K562 (cell line): Measurements from ENCODE around the gene SLC44A1. TPM values are rescaled to one million over a fixed set of nuclear protein-coding genes. Genes with fewer than 3 reads are reported as not detected.

Experiments used
- ATAC-seq: fragments of 200-7000 bp; cut with Tn5 transposase; 3 replicates; pipeline ENCODE4 v1.9.1; 2020; ENCODE audit warnings: moderate library complexity
- BruUV-seq: library from RNA; stranded (reverse); fragments of 400-500 nt; replicated peaks from 2 replicates; lab custom pipeline; 2021; lab: Mats Ljungman, UMichigan
- CTCF ChIA-PET: fragments of 300-600 bp; formaldehyde crosslinking; extraction: SDS; loops from one replicate; lab custom pipeline; 2021; ENCODE audit warnings: low intra/inter-chr PET ratio; lab: Yijun Ruan, JAX
- POLR2A ChIA-PET: fragments of 300-600, 350-650 bp; sonication (Branson Sonifier 250); formaldehyde crosslinking; extraction: SDS; loops from one replicate; lab custom pipeline; 2021; ENCODE audit warnings: antibody characterized with exemption, inconsistent platforms; lab: Yijun Ruan, JAX
- DNase-seq, 4 experiments: peaks; one replicate each; pipeline versions ENCODE4 v3.0.0 to v3.0.0-alpha.2; 2011 to 2018; ENCODE audit warnings: low spot score in 3 of 4, mixed read lengths in 3 of 4; ENCODE audit errors: extremely low read depth in 1 of 4
- FAIRE-seq: peaks from 2 replicates; lab custom pipeline; 2011; peaks lifted over from hg19 to GRCh38; lab: Jason Lieb, UNC
- H2AFZ ChIP-seq: 2 replicates; pipeline ENCODE4 v1.6.0; 2011; ENCODE audit warnings: low read depth, low read length, control low read depth, inconsistent platforms
- H3K27ac ChIP-seq: fragments of 200-600 bp; 3 replicates; pipeline ENCODE4 v1.8.0; 2011; ENCODE audit warnings: low read depth, mild to moderate bottlenecking, control low read depth, inconsistent platforms, low read length, moderate library complexity, mixed read lengths; ENCODE audit errors: extremely low read depth
- H3K27me3 ChIP-seq, 2 experiments: fragments of 300-600 bp in 1 of 2; 2 replicates in 1 of 2; 3 replicates in 1 of 2; pipeline versions ENCODE4 v1.6.0 to v1.8.0; 2011; ENCODE audit warnings: inconsistent platforms in 2 of 2, low read length in 2 of 2, mild to moderate bottlenecking in 1 of 2, mixed read lengths in 1 of 2, moderate library complexity in 1 of 2; ENCODE audit not compliant: control insufficient read depth in 2 of 2, insufficient read depth in 2 of 2
- H3K36me3 ChIP-seq: fragments of 300-600 bp; 3 replicates; pipeline ENCODE4 v1.8.0; 2011; ENCODE audit warnings: mild to moderate bottlenecking, low read length, inconsistent platforms; ENCODE audit not compliant: control insufficient read depth, insufficient read depth
- H3K4me1 ChIP-seq, 2 experiments: fragments of 200-600 bp in 1 of 2; replicated peaks in 1 of 2; 2 replicates in 1 of 2; 3 replicates in 1 of 2; pipeline versions ENCODE4 v1.5.1 to v1.8.0; 2011; ENCODE audit warnings: inconsistent platforms in 2 of 2, low read length in 2 of 2, mild to moderate bottlenecking in 1 of 2, mixed read lengths in 1 of 2, moderate library complexity in 1 of 2; ENCODE audit not compliant: control insufficient read depth in 2 of 2, insufficient read depth in 2 of 2
- H3K4me2 ChIP-seq: 2 replicates; pipeline ENCODE4 v1.6.1; 2011; ENCODE audit warnings: low read length, control low read depth, inconsistent platforms, mixed read lengths; ENCODE audit not compliant: insufficient read depth
- H3K4me3 ChIP-seq: fragments of 200-600 bp; sonication (generic), shearing (Covaris generic); 2 replicates; pipeline ENCODE4 v1.5.1; 2016; ENCODE audit warnings: control low read depth, inconsistent platforms
- H3K79me2 ChIP-seq: fragments of 200-600 bp; 3 replicates; pipeline ENCODE4 v1.8.0; 2011; ENCODE audit warnings: low read length, inconsistent platforms; ENCODE audit not compliant: control insufficient read depth, insufficient read depth
- H3K9ac ChIP-seq, 2 experiments: 2 replicates each; pipeline versions ENCODE4 v1.6.0 to v1.6.1; 2011; ENCODE audit warnings: low read depth in 2 of 2, low read length in 2 of 2, control low read depth in 1 of 2, inconsistent platforms in 1 of 2, mild to moderate bottlenecking in 1 of 2, mixed read lengths in 1 of 2; ENCODE audit not compliant: insufficient read depth in 1 of 2
- H3K9me1 ChIP-seq: one replicate; pipeline ENCODE4 v1.6.0; 2011; ENCODE audit warnings: inconsistent platforms, mild to moderate bottlenecking, low read length, moderate library complexity; ENCODE audit not compliant: control insufficient read depth, insufficient read depth
- H3K9me3 ChIP-seq: replicated peaks from 2 replicates; pipeline ENCODE4 v1.5.1; 2011; ENCODE audit warnings: low read depth, low read length, inconsistent platforms; ENCODE audit not compliant: control insufficient read depth, insufficient read depth
- H4K20me1 ChIP-seq: replicated peaks from 2 replicates; pipeline ENCODE4 v1.6.1; 2011; ENCODE audit warnings: low read length, inconsistent platforms, mixed read lengths; ENCODE audit not compliant: control insufficient read depth, insufficient read depth
- DPF2 ChIP-seq: fragments of 450-650 bp; IDR thresholded peaks from 2 replicates; pipeline ENCODE4 v1.6.1; 2016
- FOXP4 ChIP-seq: sonication (generic); formaldehyde crosslinking; IDR thresholded peaks from 2 replicates; pipeline ENCODE4 v1.8.0; 2022; ENCODE audit warnings: mild to moderate bottlenecking, missing genetic modification reagents, borderline replicate concordance
- HINFP ChIP-seq: fragments of 450-650 bp; conservative IDR thresholded peaks from 2 replicates; pipeline ENCODE4 v1.6.1; 2016; ENCODE audit warnings: missing genetic modification characterization, low read depth, mild to moderate bottlenecking, control low read depth, missing compliant biosample characterization
- KLF6 ChIP-seq: fragments of 250-450 bp; sonication (Bioruptor Pico); IDR thresholded peaks from 2 replicates; pipeline ENCODE4 v1.4.0; 2020; ENCODE audit warnings: mild to moderate bottlenecking, moderate library complexity, borderline replicate concordance
- POLR2B ChIP-seq: fragments of 450-650 bp; IDR thresholded peaks from 2 replicates; pipeline ENCODE4 v1.6.1; 2018; ENCODE audit warnings: low read depth; ENCODE audit not compliant: partially characterized antibody
- PTBP1 ChIP-seq: fragments of 200-400 bp; formaldehyde crosslinking; IDR thresholded peaks from 2 replicates; pipeline ENCODE4 v1.6.1; 2017; ENCODE audit warnings: low read depth, low read length
- XRCC4 ChIP-seq: IDR thresholded peaks from one replicate; pipeline ENCODE4 v1.6.1; 2011; ENCODE audit not compliant: insufficient read depth, insufficient read length; ENCODE audit errors: extremely low read depth
- ZBTB2 ChIP-seq: fragments of 450-650 bp; IDR thresholded peaks from 2 replicates; pipeline ENCODE4 v1.6.1; 2016; ENCODE audit warnings: antibody characterized with exemption
- ZBTB33 ChIP-seq: sonication (generic); formaldehyde crosslinking; IDR thresholded peaks from 2 replicates; pipeline ENCODE4 v1.8.1; 2023; ENCODE audit warnings: mild to moderate bottlenecking, missing genetic modification reagents
- ZNF449 ChIP-seq: fragments of 250-450 bp; sonication (Bioruptor Pico); IDR thresholded peaks from 2 replicates; pipeline ENCODE4 v1.8.0; 2022; ENCODE audit warnings: moderate library complexity, mild to moderate bottlenecking, inconsistent platforms
- WGBS: fragments of 100-300 bp; shearing (Covaris generic); methylation state at CpG from one replicate; pipeline ENCODE4 v1.1.6; 2016; ENCODE audit warnings: low coverage, mixed read lengths; ENCODE audit not compliant: insufficient coverage; ENCODE audit errors: missing lambda C conversion rate; 5-methylcytosine and 5-hydroxymethylcytosine counted together
- in situ Hi-C: fragments of 300-500 bp; cut with MboI; formaldehyde crosslinking; loops from 4 replicates; pipeline ENCODE4 v1.15.0; 2018; ENCODE audit warnings: inconsistent platforms, mixed read lengths
- intact Hi-C: fragments of 100-400 bp; cut with micrococcal nuclease; formaldehyde crosslinking; loops from 2 replicates; pipeline ENCODE4 v1.14.2; 2022
- polyA plus RNA-seq, 8 experiments: library from polyadenylated mRNA; depleted of rRNA in 4 of 8; stranded (reverse) in 5 of 8; unstranded in 3 of 8; fragments of >200 nt; fragmentation: Nextera tagmentation in 2 of 8; fragmentation: Illumina TruSeq in 1 of 8; extraction: Ambion mirVana in 2 of 8; extraction: Trizol in 1 of 8; gene quantifications; 2 replicates each; pipeline versions ENCODE4 v1.2.1 to v1.2.3, GENCODE V29; 2011 to 2014; ENCODE audit warnings: inconsistent platforms in 1 of 8, missing spikeins in 1 of 8
- total RNA-seq, 7 experiments: library from RNA; depleted of rRNA in 6 of 7; stranded (reverse); fragments of >200 nt in 6 of 7; fragmentation: Illumina TruSeq in 2 of 7; extraction: Trizol in 2 of 7; gene quantifications; 2 replicates each; pipeline versions ENCODE4 v1.2.1 to v1.2.3, GENCODE V29; 2011 to 2021; ENCODE audit warnings: low replicate concordance in 1 of 7

Gene SLC44A1
- total and polyA plus RNA-seq, 9 of the 15 experiments (the other 6 are each of a cell fraction or from before 2014, with no cell fraction given), result 0.11 to 0.59 (median 0.30) TPM

GRCh38 chr9:105401651-105402050 lies 157.2 kb downstream of the SLC44A1 start (continued):
- no peak for TF ChIP-seq ZBTB2
- TF ChIP-seq, all 486 proteins: peak for 2

GRCh38 chr9:105403552-105404248 lies 159.2 kb downstream of the SLC44A1 start:
- under 1% methylated on average over 6 of the region's 6 CpGs for WGBS
- FAIRE-seq (no peak), ATAC-seq (no peak), DNase-seq (no peak)
- no peak overlapping the region for H3K4me2 ChIP-seq
- no peaks in the 10 kb centered on the region for H3K9me1 ChIP-seq
- H4K20me1 ChIP-seq, result no peaks in the 10 kb centered on the region
- no TSS peak for BruUV-seq
- no peaks in the 10 kb centered on the region for H3K79me2 ChIP-seq
- peaks cover 17 to 20% of the 10 kb centered on the region in 2 experiments for H3K27me3 ChIP-seq
- in situ Hi-C loops (loop anchor here (10.0 kb wide), 1 partner anchor 619 kb away; no protein-coding TSS in a partner anchor), intact Hi-C loops (no loop called here)
- ChIA-PET POLR2A (interaction anchor here (0.6 kb wide), 1 partner anchor 571 kb away, joined by 3 read pairs; no protein-coding TSS in a partner anchor), CTCF (interaction anchor here (1.1 kb wide), 1 partner anchor 12 kb away, joined by 3 read pairs; no protein-coding TSS in a partner anchor)
- no peak overlapping the region for H3K9ac ChIP-seq
- H2AFZ ChIP-seq, result no peak overlapping the region
- no peak overlapping the region for H3K27ac ChIP-seq
- H3K9me3 ChIP-seq, result no peaks in the 10 kb centered on the region
- no peak overlapping the region for H3K4me3 ChIP-seq
- H3K36me3 ChIP-seq, result no peaks in the 10 kb centered on the region
- H3K4me1 ChIP-seq, result no peaks in the 10 kb centered on the region
- no peak for TF ChIP-seq DPF2
- TF ChIP-seq FOXP4 (CRISPR knock-in tag), result no peak
- TF ChIP-seq HINFP (tag), result no peak
- TF ChIP-seq ZNF449 (CRISPR knock-in tag), result no peak
- TF ChIP-seq KLF6, result no peak
- no peak for TF ChIP-seq XRCC4
- TF ChIP-seq POLR2B, result no peak
- TF ChIP-seq ZBTB33, result no peak
- TF ChIP-seq PTBP1, result no peak
